T-cell (primary cell): ENCODE results near the gene COX4I1. TPM values are rescaled to one million over a fixed set of nuclear protein-coding genes. Genes with fewer than 3 reads are reported as not detected.

ENCODE experiments used
- ATAC-seq, 4 experiments: fragments of 200-7000 bp in 3 of 4; fragments of 150-1000 bp in 1 of 4; cut with Tn5 transposase; replicated peaks in 1 of 4; 1 replicate in 3 of 4; 2 replicates in 1 of 4; pipeline ENCODE4 v1.10.0; 2021; ENCODE audit warnings: moderate library complexity in 3 of 4, mild to moderate bottlenecking in 2 of 4, moderate number of reproducible peaks in 1 of 4
- CTCF ChIA-PET, 2 donors: fragments of 300-600 bp; sonication (Branson Sonifier 250); formaldehyde crosslinking; loops; one replicate each; lab custom pipeline; 2022; ENCODE audit warnings: antibody characterized with exemption in 2 of 2; lab: Charles Lee
- POLR2A ChIA-PET, 2 donors: fragments of 300-600 bp; sonication (Branson Sonifier 250); formaldehyde crosslinking; loops; one replicate each; lab custom pipeline; 2022; ENCODE audit warnings: antibody characterized with exemption in 2 of 2; lab: Charles Lee
- DNase-seq, 35 experiments: peaks; one replicate each; pipeline versions ENCODE4 v3.0.0 to v3.0.0-alpha.2; 2013 to 2023
- H3K27ac ChIP-seq: one replicate; pipeline ENCODE4 v1.5.1; 2013; ENCODE audit warnings: low read length
- H3K27me3 ChIP-seq, 2 experiments: replicated peaks in 1 of 2; 1 replicate in 1 of 2; 2 replicates in 1 of 2; pipeline versions ENCODE4 v1.6.1 to v1.7.0; 2013; ENCODE audit warnings: low read length in 1 of 2, mixed read lengths in 1 of 2; ENCODE audit not compliant: control insufficient read depth in 2 of 2, insufficient read depth in 2 of 2; ENCODE audit errors: extremely low read depth in 1 of 2
- H3K36me3 ChIP-seq, 2 donors: 1 replicate in 1 of 2; 2 replicates in 1 of 2; pipeline versions ENCODE4 v1.6.1 to v1.7.0; 2013; ENCODE audit warnings: low read length in 1 of 2; ENCODE audit not compliant: control insufficient read depth in 2 of 2, insufficient read depth in 1 of 2; ENCODE audit errors: extremely low read depth in 1 of 2
- H3K4me1 ChIP-seq, 2 experiments: 1 replicate in 1 of 2; 2 replicates in 1 of 2; pipeline versions ENCODE4 v1.6.1 to v1.7.0; 2013; ENCODE audit warnings: low read length in 2 of 2, mixed read lengths in 1 of 2; ENCODE audit not compliant: insufficient read depth in 2 of 2, control insufficient read depth in 1 of 2; ENCODE audit errors: extremely low read depth in 1 of 2
- H3K4me3 ChIP-seq, 2 donors: 1 replicate in 1 of 2; 2 replicates in 1 of 2; pipeline versions ENCODE4 v1.5.1 to v1.7.0; 2013; ENCODE audit warnings: mild to moderate bottlenecking in 2 of 2, low read length in 1 of 2, moderate library complexity in 1 of 2; ENCODE audit not compliant: control insufficient read depth in 1 of 2; ENCODE audit errors: extremely low read depth in 1 of 2
- H3K9me3 ChIP-seq: 2 replicates; pipeline ENCODE4 v1.7.0; 2013
- H3K27ac Mint-ChIP-seq, 2 donors: one replicate each; pipeline ENCODE4 v1.8.0; 2020 to 2021; ENCODE audit warnings: mild to moderate bottlenecking in 2 of 2, mixed read lengths in 2 of 2
- H3K27me3 Mint-ChIP-seq, 2 donors: one replicate each; pipeline ENCODE4 v1.8.0; 2021 to 2022; ENCODE audit warnings: mixed read lengths in 2 of 2
- H3K36me3 Mint-ChIP-seq: one replicate; pipeline ENCODE4 v1.8.0; 2021; ENCODE audit warnings: mixed read lengths
- H3K4me1 Mint-ChIP-seq, 3 donors: one replicate each; pipeline ENCODE4 v1.8.0; 2020 to 2022; ENCODE audit warnings: mixed read lengths in 3 of 3, mild to moderate bottlenecking in 1 of 3
- H3K4me3 Mint-ChIP-seq, 3 donors: one replicate each; pipeline ENCODE4 v1.8.0; 2020 to 2022; ENCODE audit warnings: mild to moderate bottlenecking in 3 of 3, mixed read lengths in 3 of 3, moderate library complexity in 3 of 3
- H3K9me3 Mint-ChIP-seq, 3 donors: one replicate each; pipeline ENCODE4 v1.8.0; 2020 to 2022; ENCODE audit warnings: mixed read lengths in 3 of 3
- WGBS: methylation state at CpG from one replicate; pipeline ENCODE4 v1.1.5; 2013; ENCODE audit warnings: missing lambda C conversion rate; ENCODE audit not compliant: insufficient coverage; 5-methylcytosine and 5-hydroxymethylcytosine counted together
- total RNA-seq, 35 experiments: library from RNA in 6 of 35; stranded (reverse) in 6 of 35; fragments of 120-200 nt in 1 of 35; gene quantifications; one replicate each; pipeline versions ENCODE4 v1.2.1 to v1.2.4 and lab custom pipeline; 2013 to 2026

Gene COX4I1
- total RNA-seq, 5 donors from 2014 or later (not counting 1 experiment from before 2014, with no cell fraction given), result 542 to 606 (median 574) TPM

DNA sequence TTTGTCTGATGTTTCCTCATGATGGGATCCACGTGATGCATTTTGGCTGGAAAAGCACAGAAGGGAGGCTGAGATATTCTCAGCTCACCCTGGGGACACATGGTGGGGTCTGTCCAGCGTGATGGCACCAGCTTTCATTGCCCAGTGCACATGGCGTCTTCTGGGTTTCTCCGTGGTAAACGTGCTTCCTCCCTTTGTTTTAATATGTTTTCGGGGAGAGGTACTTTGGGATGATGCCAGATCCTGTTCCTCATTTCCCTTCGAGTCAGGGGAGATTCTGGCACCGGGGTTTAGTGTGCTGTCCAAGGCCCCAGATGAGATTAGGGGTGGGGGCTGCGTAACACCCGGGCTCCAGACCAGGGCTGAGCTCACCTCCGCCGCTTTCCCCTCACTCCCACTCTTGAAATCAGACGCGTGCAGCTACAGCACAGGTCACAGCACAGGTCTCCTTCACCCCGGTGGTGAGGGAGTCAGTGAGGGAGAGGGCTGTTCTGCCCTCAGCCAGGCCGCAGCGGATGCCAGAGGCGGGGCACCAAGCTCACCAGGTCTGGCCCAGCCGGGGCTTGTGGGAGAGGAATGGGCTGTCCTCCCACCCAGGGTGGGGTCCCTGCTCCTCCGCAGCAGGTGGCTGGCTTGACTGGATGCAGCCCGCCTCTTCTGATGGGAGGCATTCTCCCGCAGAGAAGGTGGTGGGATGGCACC, 33.9 kb downstream of the COX4I1 start:
- no peak overlapping the region for H3K4me3 Mint-ChIP-seq
- ATAC-seq (no peak), DNase-seq (no peak)
- H3K36me3 ChIP-seq, result no peaks in the 10 kb centered on the region
- no peaks in the 10 kb centered on the region for H3K9me3 Mint-ChIP-seq
- H3K9me3 ChIP-seq, result no peaks in the 10 kb centered on the region
- ChIA-PET POLR2A (no interaction called here), CTCF (no interaction called here)
- H3K27me3 Mint-ChIP-seq, result peaks cover 25 to 50% of the 10 kb centered on the region in 2 donors
- H3K36me3 Mint-ChIP-seq, result no peaks in the 10 kb centered on the region
- 85% methylated on average over 11 of the region's 22 CpGs for WGBS
- peaks cover 0 to 62% of the 10 kb centered on the region in 2 experiments for H3K27me3 ChIP-seq
- H3K27ac Mint-ChIP-seq, result peak overlapping the region in 1 of 2 donors; percentile 11
- no peak overlapping the region for H3K27ac ChIP-seq
- no peak overlapping the region for H3K4me3 ChIP-seq
- H3K4me1 ChIP-seq, result peaks cover 0 to 13% of the 10 kb centered on the region in 2 experiments
- H3K4me1 Mint-ChIP-seq, result peaks cover 11 to 14% (median 12%) of the 10 kb centered on the region in 3 donors

DNA sequence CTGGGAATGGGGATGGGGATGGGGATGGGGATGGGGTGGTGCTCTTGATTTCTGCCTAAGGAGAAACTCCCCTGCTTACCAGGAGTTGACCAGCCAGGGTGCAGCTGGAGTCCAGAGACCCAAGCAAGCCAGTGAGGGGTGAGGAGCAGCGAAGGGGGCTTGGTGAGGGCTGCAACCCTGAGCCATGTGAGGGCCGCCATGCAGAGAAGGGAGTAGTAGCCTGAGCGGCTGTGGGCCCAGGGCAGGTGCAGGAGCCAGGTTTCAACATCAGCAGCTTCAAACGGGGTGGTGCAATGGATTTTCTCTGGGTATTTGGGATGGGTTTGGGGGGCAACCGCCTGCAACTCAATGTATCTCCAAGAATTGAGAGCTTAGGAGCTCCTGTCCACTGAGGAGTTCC, 35.2 kb downstream of the COX4I1 start:
- Mint-ChIP-seq H3K9me3 (no peaks in the 10 kb centered on the region), H3K27me3 (peaks cover 32 to 42% of the 10 kb centered on the region in 2 donors), H3K27ac (no peak overlapping the region), H3K4me1 (peaks cover 0 to 4% (median 2%) of the 10 kb centered on the region in 3 donors), H3K36me3 (no peaks in the 10 kb centered on the region), H3K4me3 (no peak overlapping the region)
- ChIA-PET CTCF (interaction anchor here in 1 of 2 donors (0.8 kb wide), 1 partner anchor 13 kb away, joined by 4 read pairs; no protein-coding TSS in a partner anchor), POLR2A (interaction anchor here in 1 of 2 donors (0.6 kb wide), 1 partner anchor 311 kb away, joined by 8 read pairs; no protein-coding TSS in a partner anchor)
- 86% methylated on average over 4 of the region's 5 CpGs for WGBS
- Histone ChIP-seq H3K27ac (no peak overlapping the region), H3K36me3 (no peaks in the 10 kb centered on the region), H3K4me3 (no peak overlapping the region), H3K9me3 (no peaks in the 10 kb centered on the region), H3K4me1 (peaks cover 0 to 6% of the 10 kb centered on the region in 2 experiments), H3K27me3 (peaks cover 0 to 69% of the 10 kb centered on the region in 2 experiments)
- ATAC-seq (no peak), DNase-seq (no peak)

DNA sequence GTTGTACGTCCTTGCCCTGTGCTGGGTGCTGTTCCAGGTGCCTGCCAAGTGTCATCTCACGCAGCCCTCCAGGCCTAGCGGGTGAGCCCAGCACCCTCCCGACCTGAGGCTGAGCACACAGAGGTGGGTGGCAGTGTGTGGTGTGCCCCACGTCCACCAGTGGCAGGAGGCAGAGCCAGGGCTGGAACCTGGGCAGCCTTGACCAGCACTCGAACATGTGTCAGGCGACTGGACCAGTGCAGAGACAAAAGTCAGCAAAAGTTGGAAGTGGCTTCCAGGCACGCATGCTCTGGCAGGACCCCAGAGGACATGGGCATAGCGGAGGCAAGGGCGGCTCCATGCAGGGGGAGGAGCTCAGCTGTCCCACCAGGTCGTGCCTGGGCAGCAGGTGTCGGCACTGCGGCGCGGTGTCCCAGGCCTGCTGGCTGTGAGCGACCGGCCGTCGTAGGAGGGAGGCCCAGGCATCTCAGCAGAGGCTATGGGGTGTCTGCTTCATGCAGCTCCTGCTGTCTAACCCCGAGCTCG, 35.8 kb downstream of the COX4I1 start:
- Histone ChIP-seq H3K9me3 (no peaks in the 10 kb centered on the region), H3K27ac (no peak overlapping the region), H3K4me1 (peaks cover 0 to under 1% of the 10 kb centered on the region in 2 experiments), H3K4me3 (no peak overlapping the region), H3K27me3 (peaks cover 0 to 69% of the 10 kb centered on the region in 2 experiments), H3K36me3 (no peaks in the 10 kb centered on the region)
- Mint-ChIP-seq H3K27ac (no peak overlapping the region), H3K27me3 (peaks cover 32 to 47% of the 10 kb centered on the region in 2 donors), H3K4me1 (peaks cover 0 to 4% (median 0%) of the 10 kb centered on the region in 3 donors), H3K4me3 (no peak overlapping the region), H3K9me3 (no peaks in the 10 kb centered on the region), H3K36me3 (no peaks in the 10 kb centered on the region)
- no peak for DNase-seq
- no peak for ATAC-seq
- 87% methylated on average over 21 of the region's 21 CpGs for WGBS
- ChIA-PET POLR2A (interaction anchor here in 1 of 2 donors (0.6 kb wide), 1 partner anchor 310 kb away, joined by 8 read pairs; no protein-coding TSS in a partner anchor), CTCF (interaction anchor here in 1 of 2 donors (0.8 kb wide), 1 partner anchor 14 kb away, joined by 4 read pairs; no protein-coding TSS in a partner anchor)

DNA sequence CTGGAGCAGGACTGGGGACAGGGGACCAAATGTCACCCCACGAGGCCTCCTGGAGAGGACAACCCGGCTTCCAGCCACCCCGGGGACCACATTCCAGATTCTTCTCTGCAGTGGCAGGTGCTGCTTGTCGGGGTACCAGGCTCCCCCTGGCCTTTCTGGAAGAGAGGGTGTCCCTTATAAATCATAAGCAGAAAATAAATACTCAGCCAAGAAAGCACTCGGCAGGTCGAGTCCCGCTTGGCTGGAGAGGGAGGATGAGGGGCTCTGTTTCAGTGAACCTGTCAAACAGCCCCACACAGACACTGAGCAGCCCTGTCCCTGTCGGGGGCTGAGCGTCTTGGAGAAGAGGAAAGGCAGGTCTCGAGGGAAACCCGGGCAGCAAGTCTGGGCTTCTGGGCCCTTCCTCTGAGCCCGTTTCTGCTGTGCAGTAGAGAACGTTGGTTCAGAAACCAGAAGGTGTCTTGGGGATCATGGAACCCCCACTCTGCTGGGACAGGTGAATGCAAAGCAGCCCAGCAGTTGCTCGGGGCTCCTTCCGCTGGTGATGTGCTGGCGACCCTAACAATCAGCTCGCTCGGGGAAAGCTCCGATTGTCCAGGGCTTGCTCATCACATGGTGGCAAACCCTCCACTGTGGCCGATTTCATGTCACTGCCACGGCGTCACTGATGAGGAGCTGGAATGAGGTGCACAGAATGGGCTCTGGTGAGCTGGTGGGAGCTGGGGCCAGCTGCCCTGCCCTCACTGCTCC, 36.6 kb downstream of the COX4I1 start:
- DNase-seq, result no peak

GRCh38 chr16:85836706-85837582, 37.4 kb downstream of the COX4I1 start:
- Mint-ChIP-seq H3K4me1 (peaks cover 0 to 2% (median 0%) of the 10 kb centered on the region in 3 donors), H3K27ac (no peak overlapping the region), H3K36me3 (no peaks in the 10 kb centered on the region), H3K27me3 (peaks cover 23 to 34% of the 10 kb centered on the region in 2 donors), H3K4me3 (no peak overlapping the region), H3K9me3 (no peaks in the 10 kb centered on the region)
- POLR2A ChIA-PET, result no interaction called here
- CTCF ChIA-PET, result no interaction called here
- no peak for DNase-seq
- 71% methylated on average over 12 of the region's 24 CpGs for WGBS
- no peak overlapping the region for H3K27ac ChIP-seq
- no peaks in the 10 kb centered on the region for H3K4me1 ChIP-seq
- no peak overlapping the region for H3K4me3 ChIP-seq
- no peaks in the 10 kb centered on the region for H3K9me3 ChIP-seq
- no peak for ATAC-seq
- no peaks in the 10 kb centered on the region for H3K36me3 ChIP-seq
- peaks cover 0 to 74% of the 10 kb centered on the region in 2 experiments for H3K27me3 ChIP-seq

More for the DNA sequence above, 36.6 kb downstream of the COX4I1 start:
- WGBS, result 90% methylated on average over 15 of the region's 22 CpGs
- Histone ChIP-seq H3K36me3 (no peaks in the 10 kb centered on the region), H3K9me3 (no peaks in the 10 kb centered on the region), H3K27ac (no peak overlapping the region), H3K27me3 (peaks cover 0 to 74% of the 10 kb centered on the region in 2 experiments), H3K4me3 (no peak overlapping the region), H3K4me1 (no peaks in the 10 kb centered on the region)
- no peak overlapping the region for H3K4me3 Mint-ChIP-seq
- H3K4me1 Mint-ChIP-seq, result peaks cover 0 to 4% (median 0%) of the 10 kb centered on the region in 3 donors
- CTCF ChIA-PET, result no interaction called here
- H3K36me3 Mint-ChIP-seq, result no peaks in the 10 kb centered on the region
- no peak overlapping the region for H3K27ac Mint-ChIP-seq
- no peak for ATAC-seq
- H3K27me3 Mint-ChIP-seq, result peaks cover 27 to 42% of the 10 kb centered on the region in 2 donors
- no peaks in the 10 kb centered on the region for H3K9me3 Mint-ChIP-seq
- POLR2A ChIA-PET, result no interaction called here
